Measurements from ENCODE around the gene WDR45.
"Not testable (repeated sequence)": the region's sequence is repeated elsewhere in the genome, so short reads cannot be mapped to it uniquely, and the experiment has no call there.

Gene WDR45

GRCh38 chrX:49079489-49080428, at the start of gene WDR45:
Gene WDR45, minus strand, starts transcription at chrX:49079887. Its CDS starts 1,792 bp downstream, at chrX:49078095.
- peak; percentile 66 for DNase-seq (ENCODE audit: low read depth)

DNA sequence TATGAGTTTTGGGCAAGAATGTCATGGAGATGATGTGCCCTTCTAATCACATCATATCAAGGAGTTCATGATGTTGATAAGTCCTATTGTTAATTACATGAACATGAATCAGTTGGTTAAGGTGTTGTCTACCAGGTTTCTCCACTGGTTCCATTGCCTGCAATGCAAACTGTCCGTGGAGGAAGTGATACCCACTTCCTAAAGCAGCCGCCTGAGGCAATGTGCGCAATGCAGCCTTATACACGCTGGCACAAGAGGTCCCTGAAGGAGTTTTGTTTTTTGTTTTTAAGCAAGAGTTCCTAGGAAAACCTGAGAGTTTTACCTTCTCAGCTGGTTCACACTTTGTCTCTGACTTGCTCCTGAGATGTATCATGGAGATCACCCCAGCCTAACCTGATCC, 49.7 kb upstream of the WDR45 start:
- no peak for DNase-seq (ENCODE audit: low read depth)

DNA sequence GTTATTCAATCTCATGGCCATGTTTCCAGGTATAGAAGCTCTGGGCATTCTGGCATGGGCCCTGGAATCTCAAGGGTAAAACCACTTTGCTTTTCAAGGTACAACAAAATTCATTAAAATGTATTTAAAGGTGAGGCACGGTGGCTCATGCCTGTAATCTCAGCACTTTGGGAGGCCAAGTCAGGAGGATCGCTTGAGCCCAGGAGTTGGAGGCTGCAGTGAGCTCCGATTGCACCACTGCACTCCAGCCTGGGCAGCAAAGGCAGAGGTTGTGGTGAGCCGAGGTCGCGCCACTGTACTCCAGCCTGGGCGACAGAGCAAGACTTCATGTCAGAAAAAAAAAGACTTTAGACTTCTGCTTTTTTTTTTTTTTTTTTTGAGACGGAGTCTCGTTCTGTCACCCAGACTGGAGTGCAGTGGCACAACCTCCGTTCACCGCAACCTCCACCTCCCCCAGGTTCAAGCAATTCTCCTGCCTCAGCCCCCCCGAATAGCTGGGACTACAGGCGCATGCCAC, 48.1 kb upstream of the WDR45 start:
- DNase-seq (ENCODE audit: low read depth) = not testable (repeated sequence)

GRCh38 chrX:49122499-49122898, 42.8 kb upstream of the WDR45 start:
- DNase-seq (ENCODE audit: low read depth) = no peak

GRCh38 chrX:49120091-49120490, 40.4 kb upstream of the WDR45 start:
- DNase-seq (ENCODE audit: low read depth) = no peak

DNA sequence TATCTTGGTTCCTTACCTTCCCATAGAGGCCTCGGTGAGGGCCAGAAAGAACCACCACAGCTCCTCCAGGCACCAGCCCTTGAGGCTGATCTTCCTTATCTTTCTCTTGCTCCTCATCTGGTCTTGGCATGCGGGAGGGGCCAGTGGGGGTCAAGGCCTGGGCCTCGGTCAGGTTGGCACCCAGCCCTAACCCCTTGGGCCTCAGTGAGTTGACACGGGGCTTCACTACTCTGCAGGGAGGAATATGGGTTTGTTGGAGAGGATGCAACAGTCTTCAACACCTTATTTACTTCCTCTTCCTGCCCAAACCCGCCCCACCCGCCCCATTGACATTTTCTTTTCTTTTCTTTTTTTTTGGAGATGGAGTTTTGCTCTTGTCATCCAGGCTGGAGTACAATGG, 37.9 kb upstream of the WDR45 start:
- DNase-seq (ENCODE audit: low read depth) = no peak

- no peak for DNase-seq (ENCODE audit: low read depth)
Observed at GRCh38 chrX:49116716-49117115, 37.0 kb upstream of the WDR45 start.

- no peak for DNase-seq (ENCODE audit: low read depth)
Observed at GRCh38 chrX:49116076-49116475, 36.4 kb upstream of the WDR45 start.

DNA sequence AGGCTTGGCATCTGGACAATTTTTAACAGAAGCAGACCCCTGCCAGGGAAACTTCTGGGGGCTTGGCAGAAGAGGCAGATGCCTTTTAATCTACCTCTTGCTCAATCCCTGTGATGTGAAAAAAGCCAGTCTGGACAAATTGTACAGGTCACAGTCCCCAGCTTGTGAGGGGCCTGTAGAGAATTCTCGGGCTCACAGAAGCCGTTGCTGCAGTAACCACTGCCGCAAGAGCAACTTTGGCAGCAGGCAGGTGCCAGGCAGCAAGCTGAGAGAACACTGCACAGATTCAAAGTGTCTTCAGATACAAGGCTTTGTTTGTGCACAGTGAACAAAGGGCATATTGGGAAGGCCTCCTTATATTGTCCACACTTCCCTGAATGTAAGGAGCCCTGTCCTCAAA, 32.1 kb upstream of the WDR45 start:
- DNase-seq (ENCODE audit: low read depth) = no peak

DNA sequence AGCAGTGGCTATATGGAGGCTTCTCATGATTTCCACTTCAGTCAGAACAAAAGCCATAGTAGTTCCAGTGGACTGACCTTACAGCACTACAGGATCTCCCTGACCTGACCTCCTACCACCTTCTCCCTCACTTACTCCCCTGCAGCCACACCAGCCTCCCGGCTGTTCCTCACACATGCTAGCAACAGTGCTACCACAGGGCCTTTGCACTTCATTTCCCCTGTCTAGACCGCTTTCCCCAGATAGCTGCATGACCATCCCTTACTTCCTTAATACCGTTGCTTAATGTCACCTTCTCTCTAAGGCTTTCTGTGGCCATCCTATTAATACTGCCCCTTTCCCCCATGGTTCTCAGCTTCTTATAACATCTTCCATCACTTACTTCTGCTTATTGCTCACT, 30.7 kb upstream of the WDR45 start:
- no peak for DNase-seq (ENCODE audit: low read depth)

DNA sequence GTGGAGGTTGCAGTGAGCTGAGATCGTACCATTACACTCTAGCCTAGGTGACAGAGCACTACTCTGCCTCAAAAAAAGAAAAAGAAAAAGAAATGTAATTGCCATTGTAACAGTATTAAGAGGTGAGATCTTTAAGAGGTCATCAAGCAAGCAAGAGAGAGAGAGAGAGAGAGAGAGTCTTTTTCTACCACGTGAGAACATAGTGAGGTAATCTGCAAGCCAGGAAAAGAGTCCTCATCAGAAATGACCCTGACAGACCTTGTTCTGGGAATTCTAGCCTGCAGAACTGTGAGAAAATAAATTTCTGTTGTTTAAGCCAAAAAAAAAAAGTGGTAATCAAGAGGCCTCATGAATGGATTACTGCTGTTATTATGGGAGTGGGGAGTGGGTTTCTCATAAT, 29.0 kb upstream of the WDR45 start:
- no peak for DNase-seq (ENCODE audit: low read depth)

GRCh38 chrX:49106930-49107329, 27.2 kb upstream of the WDR45 start:
- DNase-seq (ENCODE audit: low read depth) = peak; percentile 49

DNA sequence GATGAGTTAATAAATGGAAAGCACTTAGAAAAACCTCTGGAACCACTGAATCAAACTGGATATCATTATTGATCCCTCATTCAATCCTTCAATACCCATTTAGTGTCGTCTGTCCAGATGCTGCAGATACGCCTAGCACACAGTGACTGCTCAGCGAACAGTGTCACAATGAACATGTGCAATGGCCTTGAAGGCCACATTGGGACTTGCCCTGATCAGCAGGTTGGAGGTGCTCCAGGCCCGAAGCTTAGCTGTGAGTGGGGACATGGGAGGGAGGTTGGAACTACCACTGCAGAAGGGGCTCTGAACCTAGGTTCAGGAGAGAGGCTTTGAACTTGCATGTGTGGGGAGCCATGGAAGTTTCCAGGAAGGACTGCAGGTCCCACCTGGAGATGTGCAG, 26.6 kb upstream of the WDR45 start:
- no peak for DNase-seq (ENCODE audit: low read depth)

DNA sequence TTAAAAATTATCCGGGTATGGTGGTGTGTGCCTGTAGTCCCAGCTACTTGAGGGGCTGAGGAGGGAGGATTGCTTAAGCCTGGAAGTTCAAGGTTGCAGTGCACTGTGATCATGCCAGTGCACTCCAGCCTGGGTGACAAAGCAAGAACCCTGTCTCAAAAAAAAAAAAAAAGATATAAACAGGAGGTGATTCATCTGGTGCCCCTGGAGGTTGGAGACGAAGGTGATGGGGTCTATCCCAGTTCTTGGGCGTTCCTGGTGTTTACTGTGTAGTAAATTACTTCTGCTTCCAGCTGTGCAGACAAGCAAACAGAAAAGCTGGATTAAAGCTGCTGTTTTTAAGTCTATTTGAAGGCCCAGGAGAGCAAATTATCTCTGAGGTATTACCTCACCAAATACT, 23.9 kb upstream of the WDR45 start:
- peak; percentile 34 for DNase-seq (ENCODE audit: low read depth)

DNA sequence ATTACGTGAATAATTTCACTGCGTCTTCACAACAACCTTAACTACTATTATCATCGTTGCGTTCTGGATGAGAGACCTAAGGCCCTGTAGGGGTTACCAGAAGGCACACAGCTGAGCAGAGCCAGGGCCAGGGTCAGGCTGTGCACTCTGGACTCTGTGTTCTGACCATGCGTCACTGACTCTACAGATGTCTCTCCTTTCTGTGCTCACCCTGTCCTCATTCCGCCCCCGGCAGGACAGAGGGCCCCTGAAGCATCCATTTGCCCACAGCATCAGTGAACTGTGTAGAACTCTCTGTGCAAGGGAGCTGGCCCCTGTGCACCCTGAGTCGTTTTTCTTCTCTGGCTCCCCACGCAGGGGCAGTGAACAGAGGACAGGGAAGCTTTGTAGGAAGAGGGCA, 22.5 kb upstream of the WDR45 start:
- no peak for DNase-seq (ENCODE audit: low read depth)

GRCh38 chrX:49101629-49101984, 21.9 kb upstream of the WDR45 start:
- DNase-seq (ENCODE audit: low read depth) = no peak

DNA sequence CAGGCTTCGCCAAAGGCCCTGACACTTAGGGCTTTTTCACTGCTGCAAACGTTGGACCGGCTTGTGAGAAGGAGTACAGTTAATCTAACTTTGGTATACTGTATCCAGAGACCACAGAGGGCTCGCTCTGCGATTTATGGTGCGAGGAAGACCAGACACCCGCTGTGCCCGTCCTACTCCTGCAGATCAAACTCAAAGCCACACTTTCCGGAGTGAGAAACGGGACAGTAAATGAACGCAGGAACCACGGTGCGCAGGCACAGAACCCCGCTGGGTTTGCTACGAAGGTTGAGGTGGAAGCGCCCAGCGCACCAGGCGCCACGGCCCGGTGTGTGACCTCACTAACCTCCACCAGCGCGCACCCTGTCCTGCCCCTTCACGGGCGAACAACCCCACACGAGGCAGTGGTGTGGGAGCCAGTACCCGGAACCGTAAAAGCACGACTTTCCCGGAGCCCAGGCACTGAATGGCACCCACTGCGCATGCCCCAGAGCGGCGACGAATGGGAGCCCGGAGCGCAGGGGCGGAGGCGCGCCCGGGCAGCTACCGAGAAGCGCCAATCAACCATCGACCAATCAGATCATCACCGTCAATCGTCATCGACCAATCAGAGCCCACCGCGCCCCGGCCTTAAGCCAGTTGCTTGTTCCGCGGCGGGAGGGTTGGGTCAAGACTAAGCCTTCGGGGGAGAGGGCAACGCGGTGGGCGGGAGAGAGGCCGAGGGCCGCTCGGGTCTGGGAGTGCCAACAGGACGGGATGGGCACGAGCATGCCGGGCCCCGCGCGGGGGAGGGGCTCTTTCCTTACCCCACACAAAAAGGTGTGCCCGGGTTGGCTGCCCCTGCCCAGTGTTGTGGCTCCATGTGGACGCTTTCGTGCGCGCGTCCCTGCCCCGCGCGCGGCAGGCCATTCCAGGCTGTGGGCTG, 21.3 kb upstream of the WDR45 start:
- peak; percentile 89 for DNase-seq (ENCODE audit: low read depth)

DNA sequence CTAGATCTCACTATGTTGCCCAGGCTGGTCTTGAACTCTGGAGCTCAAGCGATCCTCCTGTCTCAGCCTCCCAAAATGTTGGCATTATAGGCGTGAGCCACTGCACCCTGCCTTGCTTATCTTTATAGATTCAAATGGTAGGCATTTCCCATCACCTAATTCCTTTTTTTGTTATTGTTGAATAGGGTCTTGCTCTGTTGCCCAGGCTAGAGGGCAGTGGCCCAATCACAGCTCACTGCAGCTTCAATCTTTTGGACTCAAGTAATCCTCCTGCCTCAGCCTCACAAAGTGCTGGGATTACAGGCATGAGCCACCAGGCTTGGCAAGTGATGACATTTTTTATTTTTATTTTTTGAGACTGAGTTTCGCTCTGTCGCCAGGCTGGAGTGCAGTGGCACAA, 16.7 kb upstream of the WDR45 start:
- DNase-seq (ENCODE audit: low read depth) = no peak

- no peak for DNase-seq (ENCODE audit: low read depth)
Observed at GRCh38 chrX:49089553-49089952, 9.9 kb upstream of the WDR45 start.

- DNase-seq (ENCODE audit: low read depth) = no peak
Observed at GRCh38 chrX:49082271-49082871, 2.7 kb upstream of the WDR45 start.

- no peak for DNase-seq (ENCODE audit: low read depth)
Observed at GRCh38 chrX:49077941-49078340, 1.7 kb downstream of the WDR45 start.

DNA sequence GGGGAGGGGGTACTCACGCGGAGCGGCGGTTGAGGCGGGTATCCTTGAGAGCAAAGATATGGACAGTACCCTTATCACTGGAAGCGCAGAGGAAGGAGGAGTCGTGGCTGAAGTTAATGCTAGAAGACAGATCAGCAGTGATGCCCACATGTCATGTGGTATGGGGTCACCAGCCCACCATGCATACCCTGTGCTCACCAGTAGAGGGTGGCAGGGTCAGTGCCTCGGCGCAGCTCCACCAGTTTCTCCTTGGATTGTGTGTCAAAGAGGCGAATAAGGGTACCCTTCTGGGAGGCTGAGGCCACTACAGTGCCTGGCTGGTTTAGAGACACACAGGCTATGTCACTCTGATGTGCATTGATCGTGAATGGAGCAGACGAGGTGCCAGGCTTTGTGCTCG, 4.3 kb downstream of the WDR45 start:
- DNase-seq (ENCODE audit: low read depth) = no peak

Data from amniotic epithelial cell (primary cell).